Left renal cortex interstitium (tissue), 4 donors: ENCODE data around the gene PAIP2. TPM values are rescaled to one million over a fixed set of nuclear protein-coding genes. Genes with fewer than 3 reads are reported as not detected.
"Not testable (repeated sequence)": the region's sequence is repeated elsewhere in the genome, so short reads cannot be mapped to it uniquely, and the experiment has no call there.

Source experiments
- DNase-seq, 4 donors: peaks; one replicate each; pipeline ENCODE4 v3.0.0-alpha.2; 2013; ENCODE audit warnings: low read depth in 4 of 4, low spot score in 2 of 4, missing footprints in 1 of 4
- polyA plus RNA-seq, 4 donors: library from polyadenylated mRNA; unstranded; fragments of 120-200 nt; gene quantifications; one replicate each; pipeline ENCODE4 v1.2.1, GENCODE V29; 2013; ENCODE audit not compliant: insufficient read length in 4 of 4

PAIP2 gene
- polyA plus RNA-seq, 4 donors, result 152 to 194 (median 167) TPM

DNA sequence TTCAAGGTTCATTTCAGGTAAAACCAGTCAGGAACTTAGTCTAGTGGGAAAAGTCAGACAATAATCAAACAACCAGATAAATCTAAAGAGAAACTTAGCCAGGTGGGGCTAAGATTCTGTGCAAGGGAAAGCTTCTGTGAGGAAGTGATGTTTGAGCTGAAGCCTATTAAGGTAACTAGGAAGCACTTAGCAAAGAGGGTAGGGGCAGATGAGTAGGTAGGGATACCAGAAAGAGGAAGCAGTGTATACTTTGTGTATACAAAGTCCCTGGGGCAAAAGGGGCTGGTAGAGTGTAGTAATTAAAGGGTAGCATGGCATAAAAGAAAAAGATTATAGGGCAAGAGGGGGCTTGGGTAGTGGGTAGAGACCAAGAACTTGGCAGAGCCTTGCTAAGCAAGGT, 65.9 kb downstream of the PAIP2 start:
- no peak for DNase-seq

DNA sequence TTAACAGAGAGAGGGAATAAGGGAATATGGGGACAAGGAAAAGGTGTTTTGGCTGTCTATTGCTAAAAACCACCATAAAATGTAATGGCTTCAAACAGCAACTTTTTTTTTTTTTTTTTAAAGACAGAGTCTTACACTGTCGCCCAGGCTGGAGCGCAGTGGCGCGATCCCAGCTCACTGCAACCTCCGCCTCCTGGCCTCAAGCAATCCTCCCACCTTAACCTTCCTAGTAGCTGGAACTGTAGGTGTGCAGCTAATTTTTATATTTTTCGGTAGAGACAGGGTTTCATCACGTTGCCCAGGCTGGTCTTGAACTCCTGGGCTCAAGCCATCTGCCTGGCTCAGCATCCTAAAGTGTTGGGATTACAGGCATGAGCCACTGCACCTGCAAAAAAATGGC, 66.5 kb downstream of the PAIP2 start:
- DNase-seq, result no peak

DNA sequence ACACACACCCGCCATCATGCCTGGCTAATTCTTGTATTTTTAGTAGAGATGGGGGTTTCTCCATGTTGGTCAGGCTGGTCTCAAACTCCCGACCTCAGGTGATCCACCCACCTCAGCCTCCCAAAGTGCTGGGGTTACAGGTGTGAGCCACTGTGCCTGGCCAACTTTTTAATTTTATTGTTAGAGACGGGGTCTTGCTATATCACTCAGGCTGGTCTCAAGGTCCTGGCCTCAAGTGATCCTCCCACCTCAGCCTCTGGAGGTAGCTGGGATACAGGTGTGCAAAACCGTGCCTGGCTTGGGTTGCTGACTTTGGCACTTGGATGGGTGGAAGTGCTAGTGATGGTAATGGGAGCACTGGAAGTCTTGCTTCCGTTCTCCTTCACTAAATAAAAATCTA, 67.5 kb downstream of the PAIP2 start:
- DNase-seq, result not testable (repeated sequence)

DNA sequence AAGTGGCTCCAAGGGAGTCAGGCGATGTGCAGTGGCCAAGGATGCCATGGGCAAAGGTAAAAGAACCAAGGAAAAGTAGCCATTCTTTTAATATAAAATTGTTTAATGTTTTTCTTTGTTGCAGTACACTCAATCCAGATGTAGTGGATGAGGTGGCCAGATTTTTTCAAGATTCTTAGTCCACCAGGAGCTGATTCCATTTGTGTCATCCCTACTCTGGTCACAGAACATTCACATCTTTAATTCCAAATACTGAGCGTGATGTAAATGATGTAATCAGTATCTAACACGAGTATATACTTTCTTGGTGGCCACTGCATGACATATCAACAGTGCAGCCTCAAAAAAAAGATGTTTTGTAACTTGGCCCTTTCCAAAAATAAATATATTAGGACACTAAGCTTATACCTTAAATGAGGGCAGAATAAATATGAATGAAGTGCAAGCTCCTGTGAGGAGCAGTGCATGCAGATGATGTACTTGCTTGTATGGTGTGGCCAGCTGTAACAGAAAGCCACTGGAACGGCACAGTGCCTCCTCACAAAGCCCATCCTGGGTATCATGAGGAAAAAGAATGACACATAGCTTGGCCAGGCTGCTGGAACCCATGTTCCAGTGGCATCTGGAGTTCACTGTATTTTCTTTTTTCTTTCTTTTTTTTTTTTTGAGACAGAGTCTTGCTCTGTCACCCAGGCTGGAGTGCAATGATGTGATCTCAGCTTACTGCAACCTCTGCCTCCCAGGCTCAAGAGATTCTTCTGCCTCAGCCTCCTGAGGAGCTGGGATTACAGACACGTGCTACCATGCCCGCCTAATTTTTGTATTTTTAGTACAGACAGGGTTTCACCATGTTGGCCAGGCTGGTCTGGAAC, 68.7 kb downstream of the PAIP2 start:
- DNase-seq, result no peak

DNA sequence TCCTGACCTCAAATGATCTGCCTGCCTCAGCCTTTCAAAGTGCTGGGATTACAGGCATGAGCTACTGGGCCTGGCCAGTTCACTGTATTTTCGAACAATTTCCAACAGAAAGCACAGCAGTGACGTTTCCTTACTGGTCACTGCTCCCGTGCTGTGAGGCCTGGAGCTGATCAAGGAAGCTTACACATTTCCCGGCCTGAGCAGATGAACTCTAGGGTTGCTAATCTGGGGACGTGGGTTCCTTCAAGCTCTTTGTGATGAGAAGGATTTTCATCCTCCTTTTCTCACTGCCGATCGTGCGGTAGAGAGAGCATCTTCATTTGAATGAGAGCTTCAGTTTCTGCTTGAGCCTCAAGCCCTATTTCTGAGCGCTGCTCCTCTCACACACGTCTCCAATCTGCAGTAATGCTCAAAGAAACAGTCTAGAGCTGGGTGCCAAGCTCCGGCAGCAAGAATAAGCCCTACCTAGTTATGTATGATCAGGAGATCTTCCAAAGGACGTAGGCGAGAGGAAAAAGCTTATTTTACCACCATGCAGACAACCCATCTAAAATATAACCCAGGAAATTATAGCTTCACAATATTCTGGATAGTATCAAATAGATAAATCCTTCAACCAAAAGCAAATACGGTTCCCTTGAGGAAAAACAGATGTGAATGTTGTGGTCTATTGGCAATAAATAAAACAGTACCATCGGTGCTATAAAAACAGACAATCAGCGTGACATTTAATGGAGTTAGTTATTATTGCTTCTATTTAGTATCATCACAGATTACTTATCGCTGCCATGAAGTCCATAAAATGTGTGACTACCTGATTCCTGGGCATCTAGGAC, 69.6 kb downstream of the PAIP2 start:
- DNase-seq, result no peak

DNA sequence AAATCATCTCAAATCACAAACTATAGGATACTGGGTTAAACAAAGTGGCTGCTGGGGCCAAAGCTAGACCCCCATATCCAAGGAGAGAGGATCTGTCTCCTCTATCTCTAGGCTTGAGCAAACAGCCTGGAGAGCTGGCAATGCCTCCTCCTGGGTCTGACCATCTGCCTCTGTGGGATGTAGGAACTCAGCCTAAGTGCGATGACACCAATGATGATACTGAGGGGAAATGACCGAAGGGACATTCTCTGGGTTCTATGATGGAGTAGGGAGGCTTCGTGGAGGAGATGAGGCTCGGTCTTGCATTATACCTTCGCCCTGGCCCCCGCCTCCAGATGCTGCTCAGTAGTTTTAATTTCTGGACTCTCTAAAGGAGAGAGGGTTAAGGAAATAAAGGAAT, 71.5 kb downstream of the PAIP2 start:
- no peak for DNase-seq

DNA sequence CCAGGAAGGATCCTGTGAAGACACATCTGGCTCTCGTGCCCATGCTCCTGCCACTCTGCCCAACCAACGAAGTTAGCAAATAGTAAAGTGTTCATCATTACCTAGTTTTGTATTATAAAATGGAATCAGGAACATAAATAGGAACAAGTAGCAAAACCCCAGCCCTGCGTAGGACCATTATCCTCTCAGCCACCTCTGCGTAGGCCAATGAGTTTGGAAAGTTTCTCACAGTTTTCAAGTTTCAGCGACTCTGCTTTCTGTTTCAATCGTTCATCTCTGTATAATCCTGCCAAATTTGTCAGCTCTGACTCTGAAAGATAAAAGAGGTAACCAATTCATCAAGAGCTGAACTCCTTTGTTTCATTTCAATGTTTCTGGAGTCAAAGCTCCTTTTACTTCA, 72.3 kb downstream of the PAIP2 start:
- no peak for DNase-seq

DNA sequence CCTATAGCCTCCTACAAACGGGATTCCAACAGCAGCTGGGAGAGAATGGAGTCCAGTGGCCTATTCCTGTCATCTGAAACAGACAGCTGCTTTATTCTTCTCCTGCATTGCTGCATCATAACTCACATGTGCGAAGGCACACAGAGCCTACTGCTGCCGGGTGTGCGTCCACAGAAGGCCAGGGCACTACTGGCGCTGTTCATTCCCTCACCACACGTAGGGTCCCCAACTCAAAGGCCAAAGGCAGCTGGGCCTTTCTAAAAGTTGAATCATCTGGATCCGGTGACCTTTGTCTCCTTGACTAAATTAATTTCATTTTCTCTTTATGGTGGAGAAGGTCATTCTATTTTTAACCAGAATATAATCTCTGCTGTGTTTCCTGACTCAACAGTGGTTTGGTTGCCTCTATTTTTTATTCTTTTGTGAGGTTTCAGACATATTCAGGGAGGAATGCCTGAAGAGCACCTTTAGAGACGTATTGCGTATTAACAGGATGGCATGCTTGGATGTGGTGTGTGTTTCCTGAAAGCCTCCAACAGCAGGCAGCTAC, 73.0 kb downstream of the PAIP2 start:
- DNase-seq, result no peak

DNA sequence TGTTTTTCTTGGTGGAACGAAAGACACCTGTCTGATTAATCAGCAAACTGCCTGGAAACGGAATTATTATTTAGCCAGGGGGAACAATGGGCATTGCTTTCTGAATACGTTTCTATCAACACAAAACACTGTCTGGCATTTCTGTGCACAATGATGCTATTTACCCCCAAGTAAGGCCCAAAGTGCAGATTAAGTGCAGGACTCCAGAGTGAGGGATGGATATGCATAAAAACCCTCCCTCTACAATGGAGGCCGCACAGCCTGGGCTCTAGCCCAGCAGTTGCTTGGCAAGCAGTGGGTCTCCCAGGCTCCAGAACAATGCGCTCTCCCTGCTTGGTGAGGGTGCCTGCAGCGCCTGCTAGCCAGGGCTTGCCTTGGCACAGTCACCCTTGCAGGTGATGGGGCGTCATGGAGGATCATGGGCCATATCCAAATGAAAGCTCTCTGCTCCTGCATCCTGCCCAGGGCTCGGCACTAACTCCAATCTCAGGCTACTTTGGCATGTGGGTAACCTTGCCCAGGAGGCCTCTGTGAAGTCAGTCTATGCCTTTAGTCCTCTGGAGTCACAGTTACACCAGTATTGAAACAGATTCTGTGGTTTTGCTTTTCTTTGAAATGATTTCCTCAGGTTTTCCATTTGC, 73.7 kb downstream of the PAIP2 start:
- DNase-seq, result no peak

DNA sequence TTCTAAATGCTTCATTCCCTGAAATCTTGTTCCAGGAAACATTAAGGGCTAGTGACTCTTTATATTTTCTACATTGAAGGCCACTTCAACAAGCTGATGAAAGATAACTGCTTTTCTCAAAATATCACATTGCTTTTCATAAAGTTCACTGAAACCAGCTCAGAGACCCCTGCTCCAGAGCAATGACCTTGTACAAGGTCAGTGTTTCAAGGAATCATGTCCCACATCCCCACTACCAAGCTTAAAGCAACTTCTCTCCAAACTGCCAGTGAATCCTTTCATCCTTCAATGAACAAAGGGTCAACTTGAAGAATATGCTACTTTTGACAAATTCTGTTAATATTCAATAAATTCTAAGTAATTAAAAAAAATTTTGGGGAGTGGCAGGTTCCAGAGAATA, 74.2 kb downstream of the PAIP2 start:
- DNase-seq, result no peak

DNA sequence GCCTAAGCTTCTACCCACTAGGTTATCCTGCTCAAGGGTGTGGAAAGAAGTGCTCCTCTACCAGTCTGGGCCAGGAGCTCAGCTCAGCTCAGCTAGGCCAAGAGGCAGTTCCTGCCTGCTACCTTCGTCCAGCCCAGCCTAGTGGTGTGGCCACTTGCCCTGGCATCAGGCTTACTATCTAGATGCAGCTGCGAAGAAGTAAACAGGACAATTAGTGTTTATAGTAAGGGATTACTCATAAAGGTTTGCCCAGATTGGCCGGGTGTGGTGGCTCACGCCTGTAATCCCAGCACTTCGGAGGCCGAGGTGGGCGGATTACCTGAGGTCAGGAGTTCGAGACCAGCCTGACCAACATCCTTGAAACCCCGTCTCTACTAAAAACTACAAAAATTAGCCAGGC, 75.0 kb downstream of the PAIP2 start:
- DNase-seq, result no peak

DNA sequence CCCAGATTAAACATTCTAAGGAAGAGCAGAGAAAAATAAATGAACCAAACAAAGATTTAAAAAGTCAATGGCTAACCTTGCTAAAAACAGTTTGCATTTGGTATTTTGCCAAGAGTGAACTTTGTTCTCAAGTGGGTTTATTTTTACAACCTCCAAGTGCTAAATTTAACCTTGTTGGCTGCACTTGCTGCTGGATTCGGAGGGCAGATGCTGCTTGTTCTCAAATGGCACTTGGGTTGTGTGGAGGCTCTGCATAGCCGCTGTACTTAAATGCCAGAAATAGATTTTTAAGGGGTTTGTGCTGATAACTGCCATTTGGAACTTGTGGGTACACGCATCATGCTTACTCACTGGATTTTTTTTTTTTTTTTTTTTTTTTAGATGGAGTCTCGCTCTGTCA, 75.6 kb downstream of the PAIP2 start:
- DNase-seq, result no peak

DNA sequence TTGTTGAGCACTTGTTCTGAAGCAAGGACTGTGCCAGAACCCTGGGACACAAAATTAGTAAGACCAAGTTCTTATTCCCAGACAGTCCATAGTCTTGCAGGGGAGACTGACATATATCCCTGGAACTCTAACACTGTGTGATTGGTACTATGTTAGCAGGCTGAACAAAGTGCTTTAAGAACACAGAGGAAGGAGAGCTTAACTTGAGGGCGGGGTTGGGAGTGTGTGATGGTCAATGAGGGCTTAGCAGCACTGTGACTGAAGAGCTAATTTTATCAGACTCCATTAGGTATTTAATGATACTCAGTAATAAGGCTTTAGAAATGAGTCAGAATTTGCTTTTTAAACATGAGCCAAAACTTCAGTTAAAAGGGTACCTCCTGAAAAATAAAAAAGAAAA, 77.1 kb downstream of the PAIP2 start:
- DNase-seq, result no peak

Other genes starting within 250 kb of the PAIP2 start
- 10 to 100 TPM; 43.7 to 55.8 (median 50.1) TPM for gene SIL1, start 143.5 kb upstream of the PAIP2 start, polyA plus RNA-seq
- gene MATR3, start 48.1 kb upstream of the PAIP2 start, polyA plus RNA-seq, result 100 to 1,000 TPM; 585 to 769 (median 664) TPM
- 10 to 100 TPM; 10.1 to 20.7 (median 14.5) TPM for gene SLC23A1, start 41.4 kb downstream of the PAIP2 start, polyA plus RNA-seq
- 1 to 10 TPM in 1 of 4 donors, under 1 TPM in 3; 0.19 to 1.3 (median 0.60) TPM for gene MZB1, start 48.1 kb downstream of the PAIP2 start, polyA plus RNA-seq
- 1 to 10 TPM; 1.7 to 3.5 (median 3.0) TPM for gene PROB1, start 53.2 kb downstream of the PAIP2 start, polyA plus RNA-seq
- 10 to 100 TPM; 13.1 to 17.1 (median 14.0) TPM for gene SPATA24, start 62.2 kb downstream of the PAIP2 start, polyA plus RNA-seq
- gene DNAJC18, start 97.7 kb downstream of the PAIP2 start, polyA plus RNA-seq, result 10 to 100 TPM; 21.5 to 29.7 (median 28.3) TPM
- 10 to 100 TPM; 20.3 to 30.4 (median 23.9) TPM for gene ECSCR, start 120.9 kb downstream of the PAIP2 start, polyA plus RNA-seq
- under 1 TPM in 1 of 4 donors, not detected in 3; 0.03 TPM for gene SMIM33, start 129.2 kb downstream of the PAIP2 start, polyA plus RNA-seq
- gene STING1, start 140.9 kb downstream of the PAIP2 start, polyA plus RNA-seq, result 10 to 100 TPM; 29.7 to 37.1 (median 34.6) TPM
- gene UBE2D2, start 219.5 kb downstream of the PAIP2 start, polyA plus RNA-seq, result 100 to 1,000 TPM; 140 to 182 (median 155) TPM